Activated effector memory CD4-positive, alpha-beta T cell treated with anti-CD3 and anti-CD28 coated beads, Interleukin-2, amount 50 U/mL, for 16 hours (primary cell): ENCODE data around the gene LTBP1.

Experiments
- DNase-seq: peaks from one replicate; pipeline ENCODE4 v3.0.0-alpha.2; 2020

Gene LTBP1

GRCh38 chr2:33083699-33084387 is 137.1 kb downstream of the LTBP1 start:
- DNase-seq: no peak

DNA sequence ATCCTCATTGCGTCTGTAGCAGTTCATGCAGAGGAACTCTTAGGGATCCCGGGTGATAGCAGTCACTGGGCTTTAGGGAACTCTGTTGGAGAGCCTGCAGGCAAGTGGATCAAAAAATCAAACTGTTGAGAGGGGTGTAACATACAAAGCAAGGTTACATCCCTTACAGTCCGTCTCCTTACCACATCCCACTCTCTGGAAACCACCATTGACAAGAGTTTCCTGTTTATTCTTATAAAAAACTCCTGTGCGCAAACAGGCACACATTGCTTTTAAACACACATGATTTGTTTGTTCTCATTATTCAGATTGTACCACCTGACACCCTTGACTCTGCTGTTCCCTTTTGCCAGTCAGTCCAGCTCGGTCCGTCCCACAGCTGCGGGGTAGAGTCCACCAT is 137.7 kb downstream of the LTBP1 start:
- no peak for DNase-seq

- DNase-seq: no peak
These were observed 138.9 kb downstream of the LTBP1 start for GRCh38 chr2:33085646-33086045.

GRCh38 chr2:33086400-33087015 is 139.8 kb downstream of the LTBP1 start:
- no peak for DNase-seq

DNA sequence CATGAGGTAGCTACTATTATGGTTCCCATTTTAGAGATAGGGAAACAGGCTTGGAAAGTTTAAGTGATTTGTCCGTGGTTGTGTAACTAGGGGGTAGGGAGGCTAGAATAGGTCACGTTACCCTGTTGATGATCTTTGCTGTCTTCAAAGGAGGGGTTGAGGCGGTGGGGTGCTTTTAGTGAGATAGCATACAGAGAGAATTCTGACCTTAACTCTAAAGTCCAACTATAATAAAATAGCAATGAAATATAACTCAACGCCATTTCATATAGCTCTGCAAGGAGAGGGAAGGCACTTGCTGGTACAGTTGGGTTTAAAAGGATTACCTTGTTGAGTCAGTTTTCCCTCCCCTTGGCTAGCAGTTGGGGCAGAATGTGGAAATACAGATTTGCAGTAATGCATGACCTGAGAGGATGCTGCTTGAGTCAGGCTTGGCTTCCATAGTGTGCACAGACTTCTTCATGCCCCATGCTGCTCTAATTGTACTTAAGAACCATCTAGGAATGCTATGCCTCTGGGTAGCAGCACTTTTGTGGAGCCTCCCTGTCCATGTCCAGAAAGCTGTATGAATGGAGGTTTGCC is 143.9 kb downstream of the LTBP1 start:
- no peak for DNase-seq

- DNase-seq: no peak
These were observed 144.9 kb downstream of the LTBP1 start for GRCh38 chr2:33091541-33092123.

GRCh38 chr2:33093283-33093993 is 146.7 kb downstream of the LTBP1 start:
- no peak for DNase-seq

DNA sequence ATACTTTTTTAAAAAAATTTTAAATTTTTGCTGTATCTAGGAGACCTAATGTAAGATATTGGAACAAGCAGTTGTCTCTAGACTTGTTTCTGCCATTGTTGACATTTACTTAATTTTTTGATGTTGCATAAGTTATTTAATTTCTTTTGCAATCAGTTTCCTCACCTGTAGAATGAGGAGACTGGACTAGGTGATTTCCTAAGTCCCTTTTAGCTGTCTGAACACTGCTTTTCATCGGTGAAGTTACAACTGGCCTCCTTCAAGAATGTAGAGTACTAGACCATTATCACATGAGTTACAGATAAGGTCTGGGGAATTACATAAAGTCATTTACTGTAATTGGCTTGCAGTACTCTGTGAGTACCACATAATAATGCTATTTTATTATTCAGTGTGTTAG is 147.6 kb downstream of the LTBP1 start:
- no peak for DNase-seq

- DNase-seq: no peak
These were observed 153.2 kb downstream of the LTBP1 start for GRCh38 chr2:33099989-33100388.

DNA sequence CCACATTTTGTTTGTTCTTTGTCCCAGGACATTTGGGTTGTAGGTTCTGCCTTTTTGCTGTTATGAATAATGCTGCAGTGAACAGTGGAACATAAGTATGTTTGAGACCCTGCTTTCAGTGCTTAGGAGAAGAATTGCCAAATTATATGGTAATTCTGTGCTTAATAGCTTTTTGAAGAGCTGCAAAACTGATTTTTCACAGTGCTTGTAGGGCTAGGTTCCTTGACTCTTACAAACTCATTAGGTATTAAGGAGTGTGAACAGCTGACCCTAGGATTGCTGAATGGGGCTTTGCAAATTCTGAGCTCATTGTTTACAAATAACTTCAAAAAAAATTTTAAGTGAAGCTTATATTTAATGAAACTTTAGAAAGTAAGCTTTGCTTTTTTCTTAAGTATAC is 154.2 kb downstream of the LTBP1 start:
- DNase-seq: no peak

GRCh38 chr2:33104052-33104623 is 157.4 kb downstream of the LTBP1 start:
- no peak for DNase-seq

DNA sequence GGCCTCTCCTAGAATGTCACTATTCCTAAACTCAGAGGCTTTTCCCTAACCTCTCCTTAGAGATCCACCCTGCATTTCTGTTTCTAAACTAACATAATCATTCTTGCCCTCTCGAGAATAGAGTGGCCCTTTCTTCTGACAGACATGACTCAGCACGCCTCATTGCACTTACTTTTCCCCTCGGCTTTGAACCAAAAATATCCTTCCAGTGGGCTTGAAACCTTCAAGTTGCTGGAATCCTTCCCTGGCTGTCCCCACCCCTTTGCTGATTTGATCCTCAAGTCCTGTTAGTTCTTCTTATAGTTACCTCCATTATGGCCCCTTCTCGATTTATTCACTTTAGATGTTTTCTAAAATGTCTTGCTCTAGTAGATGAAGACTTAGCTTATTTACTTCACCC is 158.0 kb downstream of the LTBP1 start:
- no peak for DNase-seq

- no peak for DNase-seq
These were observed 159.4 kb downstream of the LTBP1 start for GRCh38 chr2:33106115-33106514.

DNA sequence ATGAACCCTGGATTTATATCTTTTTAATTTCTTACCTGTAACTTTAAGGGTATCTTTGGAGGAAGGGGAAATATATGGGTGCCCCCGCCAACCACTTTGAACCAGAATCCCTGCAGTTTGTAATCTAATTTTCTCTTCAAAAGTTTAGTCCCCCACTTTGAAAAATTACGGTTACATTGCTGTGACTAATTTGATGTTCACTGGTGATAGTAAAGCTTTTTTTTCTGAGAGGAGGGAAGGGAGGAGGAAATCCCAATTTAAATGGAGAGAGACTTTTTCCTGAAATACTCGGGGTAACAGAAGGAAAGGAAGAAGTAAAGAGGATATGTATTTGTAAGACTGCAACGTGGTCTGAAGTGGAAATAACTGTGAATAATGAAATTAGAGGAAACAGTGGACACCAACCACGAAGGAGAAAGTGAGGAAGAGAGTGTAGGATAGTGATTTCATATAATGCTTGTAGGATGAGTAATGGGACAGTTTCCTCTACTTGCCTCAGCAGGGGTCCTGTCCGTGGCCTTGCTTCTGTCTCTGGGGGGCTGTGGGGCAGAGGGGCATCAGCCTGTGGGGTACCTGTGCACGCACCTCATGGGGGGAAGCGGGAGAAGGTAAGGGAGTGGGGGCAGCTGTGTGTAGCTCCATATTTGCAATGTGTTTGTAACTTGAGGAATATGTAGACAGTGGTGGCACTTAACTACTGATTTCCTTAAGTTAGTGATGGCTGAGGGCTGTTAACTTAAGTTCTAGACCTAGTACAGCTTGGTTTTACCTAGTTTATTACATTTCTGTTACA is 161.1 kb downstream of the LTBP1 start:
- no peak for DNase-seq

DNA sequence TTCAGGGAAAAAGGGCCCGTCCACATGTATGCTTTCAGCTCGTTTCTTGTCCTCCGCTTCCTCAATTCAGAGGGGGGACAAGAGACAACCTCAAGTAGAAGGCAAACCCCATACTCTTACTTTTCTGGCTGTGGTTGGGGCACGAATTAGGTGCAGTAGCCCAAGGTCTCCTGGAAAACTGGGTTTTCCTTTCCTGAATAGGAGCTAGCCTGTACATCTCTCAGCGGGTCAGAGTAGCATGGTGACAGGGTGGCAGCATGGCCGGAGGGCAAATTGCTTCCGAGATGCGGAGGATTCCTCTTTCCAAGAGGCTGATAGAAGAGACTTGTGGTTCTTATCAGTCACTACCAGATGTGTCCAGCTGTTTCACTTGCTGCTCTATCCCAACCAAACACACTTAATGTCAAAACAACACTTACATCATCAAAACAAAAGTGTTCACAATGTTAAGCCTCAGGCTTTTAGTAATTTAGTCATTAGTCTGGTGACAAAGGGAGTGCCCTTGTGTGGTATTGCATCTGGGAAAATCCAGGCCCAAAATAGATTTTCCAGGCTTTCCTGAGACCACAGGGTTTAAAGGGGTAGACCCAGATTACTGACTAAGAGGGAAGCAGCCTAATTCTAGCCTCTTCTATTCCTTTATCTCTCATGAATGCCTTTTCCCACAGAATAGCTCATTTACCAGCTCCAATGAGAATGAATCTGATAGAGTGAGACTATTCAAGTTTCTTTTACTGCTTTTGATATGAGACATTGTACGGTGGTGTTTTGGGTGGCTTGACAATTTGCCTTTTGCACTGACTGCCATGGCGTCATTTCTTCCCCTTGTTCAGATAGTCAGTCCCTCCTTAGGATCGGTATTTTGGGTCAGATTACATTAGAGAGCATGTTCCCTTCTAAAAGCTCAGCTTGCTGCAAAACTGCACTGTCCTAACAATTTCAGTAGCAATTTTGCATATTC is 162.0 kb downstream of the LTBP1 start:
- no peak for DNase-seq

GRCh38 chr2:33110461-33110860 is 163.7 kb downstream of the LTBP1 start:
- no peak for DNase-seq

- no peak for DNase-seq
These were observed 164.3 kb downstream of the LTBP1 start for GRCh38 chr2:33111002-33111446.

DNA sequence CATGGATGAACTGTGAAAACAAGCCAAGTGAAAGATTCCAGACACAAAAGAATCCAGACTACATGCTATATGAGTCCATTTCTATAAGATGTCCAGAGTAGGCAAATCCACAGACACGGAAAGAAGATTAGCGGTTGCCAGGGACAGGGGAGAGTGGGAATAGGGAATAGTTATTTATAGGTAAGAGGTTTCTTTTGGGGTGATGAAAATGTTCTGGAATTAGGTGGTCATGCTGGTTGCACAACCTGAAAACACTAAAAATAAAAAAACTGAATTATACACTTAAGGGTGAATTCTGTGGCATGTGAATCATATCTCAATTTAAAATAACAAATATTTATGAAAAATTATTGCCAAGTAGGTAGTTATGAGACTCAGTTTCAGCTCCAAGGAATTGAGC is 168.4 kb downstream of the LTBP1 start:
- no peak for DNase-seq

DNA sequence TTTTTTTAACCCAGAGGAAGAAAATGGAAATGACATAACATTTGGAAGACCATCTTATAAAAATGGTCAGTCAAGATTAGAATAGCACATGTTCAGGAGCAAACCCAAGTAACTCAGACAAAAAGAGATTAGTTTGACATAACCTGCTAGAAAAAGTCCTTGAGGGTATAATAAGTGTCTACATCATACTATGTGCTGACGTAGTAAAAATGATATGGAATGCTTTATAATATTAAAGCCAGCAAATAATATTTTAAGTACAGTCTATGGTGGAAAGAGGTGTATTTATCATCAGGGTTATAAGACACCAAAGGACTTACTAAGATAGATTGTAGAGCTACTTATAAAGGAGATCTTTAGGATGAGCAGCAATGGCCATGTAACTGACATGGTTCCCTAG is 169.0 kb downstream of the LTBP1 start:
- no peak for DNase-seq

DNA sequence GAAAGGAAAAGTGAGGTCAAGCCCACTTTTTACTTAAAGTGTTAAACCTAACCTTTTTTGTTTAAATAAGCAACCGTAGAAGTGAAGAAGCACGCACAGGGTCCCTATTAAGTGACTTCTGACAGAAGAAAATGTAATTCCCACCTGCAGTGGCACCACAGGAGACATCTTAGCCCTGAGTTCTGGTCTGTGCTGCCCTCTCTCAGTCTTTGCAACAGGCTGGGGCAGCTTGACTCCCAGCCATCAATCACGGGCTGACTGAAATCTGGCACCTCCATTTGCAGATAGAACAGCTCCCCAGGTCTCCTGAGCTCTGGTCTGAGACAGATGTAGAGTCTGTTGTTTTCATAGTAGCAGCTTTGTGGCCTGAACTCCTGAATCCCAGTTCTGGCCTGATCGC is 170.0 kb downstream of the LTBP1 start:
- DNase-seq: no peak

DNA sequence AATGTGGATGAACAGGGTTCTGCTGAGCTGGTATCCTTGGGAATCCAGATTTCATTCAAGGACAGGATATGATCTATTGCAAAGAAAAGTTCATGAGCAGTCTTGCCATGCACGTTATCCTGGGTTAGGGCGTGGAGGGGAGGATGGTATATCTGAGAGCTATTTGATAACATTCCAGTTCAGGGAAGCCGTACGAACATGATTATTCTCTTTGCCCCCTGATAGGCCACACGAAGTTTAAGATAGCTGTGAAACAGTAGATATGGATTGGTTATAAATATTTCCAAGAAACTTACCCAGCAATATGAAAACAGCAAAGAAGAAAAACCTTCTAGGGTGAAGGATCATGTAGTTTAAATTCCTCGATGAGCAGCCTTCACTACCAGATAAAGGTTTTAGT is 171.9 kb downstream of the LTBP1 start:
- no peak for DNase-seq
